Activated gamma-delta T cell (primary cell): ENCODE measurements around the gene ANKS3.

Experiments
- DNase-seq: peaks from one replicate; lab custom pipeline; 2025; lab: John Stamatoyannopoulos, UW

ANKS3 gene

GRCh38 chr16:4685776-4686496, 48.1 kb downstream of the ANKS3 start:
- DNase-seq, result no peak

GRCh38 chr16:4685292-4685691, 48.8 kb downstream of the ANKS3 start:
- no peak for DNase-seq

DNA sequence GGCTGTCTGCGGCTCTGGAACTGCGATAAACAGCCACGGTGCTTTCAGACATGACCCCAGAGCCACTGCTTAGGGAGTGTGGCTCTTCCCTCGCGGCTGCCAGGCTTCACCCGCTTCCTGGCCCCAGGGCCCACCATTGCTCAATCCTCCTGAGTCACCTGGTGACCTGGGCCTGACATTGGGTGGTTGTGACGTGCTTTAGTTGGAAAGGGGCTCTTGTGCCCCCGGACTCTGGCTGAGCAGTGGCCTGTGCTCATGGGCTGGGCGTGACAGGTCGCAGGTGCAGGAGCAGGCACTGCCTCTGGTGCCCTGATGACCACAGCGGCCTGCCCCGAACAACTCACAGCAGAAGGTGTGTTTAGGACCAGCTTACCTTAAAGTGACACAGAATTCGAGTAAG, 49.3 kb downstream of the ANKS3 start:
- no peak for DNase-seq

DNA sequence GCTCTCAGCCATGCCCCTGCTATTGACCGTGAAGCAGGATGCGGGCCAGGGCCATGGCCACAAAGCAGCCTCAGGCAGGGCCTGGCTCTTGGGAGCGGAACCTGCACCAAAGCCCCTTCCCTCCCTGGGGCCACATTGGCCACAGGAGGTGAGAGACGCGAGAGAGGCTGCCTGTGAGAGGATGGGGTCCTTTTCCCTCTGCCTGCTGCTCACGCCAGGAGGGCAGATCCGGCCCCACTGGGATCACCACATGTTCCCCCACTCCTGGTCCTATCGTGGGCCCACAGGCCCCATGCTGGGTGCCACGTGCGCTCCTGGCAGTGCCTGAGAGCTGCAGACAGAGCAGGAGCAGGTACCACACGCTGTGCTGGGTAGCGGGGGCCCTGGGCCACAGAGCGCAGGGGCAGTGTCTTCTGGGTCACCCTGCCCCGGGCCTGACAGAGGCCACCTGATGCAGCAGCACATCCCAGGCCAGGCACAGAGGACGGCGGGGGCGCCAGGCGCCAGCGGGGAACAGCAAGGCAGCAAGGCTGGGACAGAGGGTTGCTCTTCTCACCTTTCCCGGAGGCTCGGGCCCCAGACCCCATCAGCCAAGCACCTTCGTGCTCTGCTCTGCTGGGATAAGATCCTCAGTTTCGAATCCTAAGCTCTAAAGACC, 49.9 kb downstream of the ANKS3 start:
- no peak for DNase-seq

DNA sequence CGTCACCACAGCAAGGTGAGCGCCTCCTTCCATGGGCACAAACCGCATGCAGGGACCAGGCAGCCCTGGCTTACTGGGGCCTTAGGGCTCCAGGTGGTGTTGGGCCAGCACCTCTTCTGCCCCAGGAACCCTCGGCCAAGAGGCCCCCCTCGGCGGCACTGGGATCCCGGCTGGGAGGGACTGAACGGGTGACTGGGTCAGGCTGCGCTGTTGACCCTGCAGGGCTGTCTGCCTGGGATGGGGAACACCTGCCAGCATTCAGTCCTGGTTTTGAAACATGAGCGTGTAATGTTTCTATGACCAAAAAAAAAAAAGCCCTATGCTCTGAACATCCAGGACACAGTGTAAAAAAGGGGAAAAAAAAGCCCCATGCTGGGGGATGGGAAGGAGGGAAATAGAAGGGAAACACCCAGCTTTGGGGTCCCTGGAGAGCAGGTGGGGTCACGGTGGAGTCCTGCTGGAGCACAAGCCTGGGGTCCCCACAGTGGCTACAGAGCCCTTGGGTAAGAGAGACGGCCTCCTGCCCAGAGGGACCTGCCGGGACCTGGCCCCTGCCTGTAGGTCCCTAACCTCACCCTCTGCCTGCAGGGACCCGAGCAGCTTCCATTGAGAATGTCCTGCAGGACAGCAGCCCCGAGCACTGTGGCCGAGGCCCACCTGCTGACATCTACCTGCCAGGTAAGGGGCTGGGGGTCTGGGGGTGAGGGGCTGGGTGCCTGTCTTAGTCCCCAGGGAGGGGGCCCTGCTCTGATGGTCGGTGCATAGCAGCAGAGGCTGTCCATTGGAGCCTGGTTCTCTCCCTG, 50.6 kb downstream of the ANKS3 start:
- no peak for DNase-seq

GRCh38 chr16:4682616-4683254, 51.3 kb downstream of the ANKS3 start:
- no peak for DNase-seq

- no peak for DNase-seq
Observed at GRCh38 chr16:4682084-4682591, 51.9 kb downstream of the ANKS3 start.

GRCh38 chr16:4681471-4682083, 52.5 kb downstream of the ANKS3 start:
- DNase-seq, result no peak

- DNase-seq, result no peak
Observed at GRCh38 chr16:4680673-4681470, 53.2 kb downstream of the ANKS3 start.

GRCh38 chr16:4679850-4680636, 54.0 kb downstream of the ANKS3 start:
- no peak for DNase-seq

GRCh38 chr16:4679156-4679849, 54.8 kb downstream of the ANKS3 start:
- no peak for DNase-seq

- no peak for DNase-seq
Observed at GRCh38 chr16:4678596-4678995, 55.5 kb downstream of the ANKS3 start.

- no peak for DNase-seq
Observed at GRCh38 chr16:4677994-4678393, 56.1 kb downstream of the ANKS3 start.

DNA sequence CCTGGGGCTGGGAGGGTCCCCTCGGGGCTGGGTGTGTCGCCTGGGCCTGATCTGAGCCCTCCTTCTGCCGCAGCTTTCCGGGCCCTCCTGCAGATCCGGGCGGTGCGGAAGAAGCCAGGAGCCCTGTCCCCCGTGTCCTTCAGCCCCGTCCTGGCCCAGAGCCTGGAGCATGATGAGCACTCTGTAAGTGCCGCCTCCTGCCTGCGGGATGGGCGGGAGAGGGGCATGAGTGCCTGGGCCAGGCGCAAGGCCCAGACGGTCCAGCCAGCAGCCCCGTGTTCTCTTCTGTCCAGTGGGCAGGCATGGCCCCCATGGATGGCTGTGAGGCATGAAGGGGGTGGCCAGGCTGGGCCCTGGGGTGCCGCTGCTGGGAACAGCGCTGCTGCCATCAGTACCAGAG, 56.7 kb downstream of the ANKS3 start:
- no peak for DNase-seq

DNA sequence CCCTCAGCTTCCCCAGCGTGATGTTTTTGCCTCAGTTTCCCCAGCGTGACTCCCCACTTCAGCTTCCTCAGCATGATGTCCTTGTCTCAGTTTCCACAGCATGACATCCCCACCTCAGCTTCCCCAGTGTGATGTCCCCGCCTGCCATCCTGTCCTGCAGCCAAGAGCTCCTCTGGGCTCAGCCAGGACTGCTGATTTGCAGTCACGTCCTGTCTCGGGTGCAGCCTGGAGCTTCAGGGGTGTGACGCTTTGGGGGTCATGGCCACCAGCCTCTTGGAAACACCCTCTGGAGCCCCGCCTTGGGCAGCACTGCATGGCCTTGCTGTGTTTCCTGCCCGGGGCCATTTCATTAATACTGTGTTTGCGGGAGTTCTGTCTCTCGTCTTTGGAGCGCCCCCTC, 57.2 kb downstream of the ANKS3 start:
- no peak for DNase-seq

- DNase-seq, result no peak
Observed at GRCh38 chr16:4675864-4676786, 57.9 kb downstream of the ANKS3 start.

GRCh38 chr16:4674926-4675530, 59.0 kb downstream of the ANKS3 start:
- DNase-seq, result no peak
